GM19193 (cell line): ENCODE data around the gene KRT33B.

Source experiments
- POLR2A ChIP-seq: IDR thresholded peaks from 4 replicates; pipeline ENCODE4 v1.6.1; 2011; ENCODE audit not compliant: insufficient read depth, insufficient read length; ENCODE audit errors: extremely low read depth

Gene KRT33B

GRCh38 chr17:41322903-41323895 is 46.4 kb downstream of the KRT33B start:
- TF ChIP-seq POLR2A, result no peak

GRCh38 chr17:41322094-41322902 is 47.3 kb downstream of the KRT33B start:
- no peak for TF ChIP-seq POLR2A

GRCh38 chr17:41318231-41318630 is 51.4 kb downstream of the KRT33B start:
- TF ChIP-seq POLR2A, result no peak

- no peak for TF ChIP-seq POLR2A
Measured at GRCh38 chr17:41315814-41316445, 53.7 kb downstream of the KRT33B start.

GRCh38 chr17:41315204-41315794 is 54.3 kb downstream of the KRT33B start, which contains the start of gene KRTAP17-1:
Gene KRTAP17-1 (minus strand): TSS chr17:41315710. CDS start chr17:41315650, 60 bp downstream.
- TF ChIP-seq POLR2A, result no peak
